HEK293 (cell line): ENCODE results near the gene PYGO1.

Source experiments
- YY1 ChIP-seq: fragments of 450-650 bp; formaldehyde crosslinking; IDR thresholded peaks from 2 replicates; pipeline ENCODE4 v1.5.1; 2018; ENCODE audit warnings: missing biosample characterization, missing genetic modification characterization
- ZBTB20 ChIP-seq: fragments of 450-650 bp; formaldehyde crosslinking; IDR thresholded peaks from 2 replicates; pipeline ENCODE4 v1.5.1; 2016; ENCODE audit warnings: missing biosample characterization, missing genetic modification characterization
- ZNF274 ChIP-seq, 2 experiments: fragments of 200-500 bp in 1 of 2; fragments of 450-650 bp in 1 of 2; sonication (Bioruptor generic) in 1 of 2; formaldehyde crosslinking in 1 of 2; IDR thresholded peaks; 2 replicates each; pipeline versions ENCODE4 v1.5.1 to v1.6.1; 2014 to 2016; ENCODE audit warnings: borderline replicate concordance in 1 of 2, inconsistent platforms in 1 of 2, low read length in 1 of 2, missing biosample characterization in 1 of 2, missing genetic modification characterization in 1 of 2
- ZNF785 ChIP-seq: fragments of 450-650 bp; formaldehyde crosslinking; IDR thresholded peaks from 2 replicates; pipeline ENCODE4 v1.5.1; 2016; ENCODE audit warnings: missing biosample characterization, missing genetic modification characterization
- TF ChIP-seq, protein P1 (sequence below): fragments of 450-650 bp; formaldehyde crosslinking; IDR thresholded peaks from 2 replicates; pipeline ENCODE4 v1.5.1; 2016; ENCODE audit warnings: missing biosample characterization, missing genetic modification characterization
- TF ChIP-seq, protein P2 (sequence below): fragments of 450-650 bp; formaldehyde crosslinking; IDR thresholded peaks from 2 replicates; pipeline ENCODE4 v1.5.1; 2016; ENCODE audit warnings: missing biosample characterization, missing genetic modification characterization

DNA sequence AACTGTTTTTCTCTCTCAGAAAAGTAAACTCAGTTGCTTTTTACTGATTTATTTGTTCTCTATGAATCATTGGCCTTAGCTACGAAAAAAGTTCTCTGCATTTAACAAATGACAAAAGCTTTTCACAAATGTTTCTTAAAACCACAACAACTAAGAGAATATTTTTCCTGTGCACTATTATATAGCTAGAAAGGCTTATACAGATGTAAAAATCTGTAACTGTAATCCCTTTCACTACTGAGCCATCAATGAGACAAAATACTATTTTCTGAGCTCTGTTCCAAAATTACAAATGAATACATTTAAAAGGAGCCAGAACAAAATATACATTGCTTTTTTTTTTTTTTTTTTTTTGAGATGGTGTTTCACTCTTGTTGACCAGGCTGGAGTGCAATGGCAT is 45.6 kb upstream of the PYGO1 start:
- TF ChIP-seq, protein P1, sequence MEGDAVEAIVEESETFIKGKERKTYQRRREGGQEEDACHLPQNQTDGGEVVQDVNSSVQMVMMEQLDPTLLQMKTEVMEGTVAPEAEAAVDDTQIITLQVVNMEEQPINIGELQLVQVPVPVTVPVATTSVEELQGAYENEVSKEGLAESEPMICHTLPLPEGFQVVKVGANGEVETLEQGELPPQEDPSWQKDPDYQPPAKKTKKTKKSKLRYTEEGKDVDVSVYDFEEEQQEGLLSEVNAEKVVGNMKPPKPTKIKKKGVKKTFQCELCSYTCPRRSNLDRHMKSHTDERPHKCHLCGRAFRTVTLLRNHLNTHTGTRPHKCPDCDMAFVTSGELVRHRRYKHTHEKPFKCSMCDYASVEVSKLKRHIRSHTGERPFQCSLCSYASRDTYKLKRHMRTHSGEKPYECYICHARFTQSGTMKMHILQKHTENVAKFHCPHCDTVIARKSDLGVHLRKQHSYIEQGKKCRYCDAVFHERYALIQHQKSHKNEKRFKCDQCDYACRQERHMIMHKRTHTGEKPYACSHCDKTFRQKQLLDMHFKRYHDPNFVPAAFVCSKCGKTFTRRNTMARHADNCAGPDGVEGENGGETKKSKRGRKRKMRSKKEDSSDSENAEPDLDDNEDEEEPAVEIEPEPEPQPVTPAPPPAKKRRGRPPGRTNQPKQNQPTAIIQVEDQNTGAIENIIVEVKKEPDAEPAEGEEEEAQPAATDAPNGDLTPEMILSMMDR (tag by site-specific recombination): no peak
- TF ChIP-seq ZNF274 (IDR thresholded peaks at IDR 0.05; ENCODE audit: low read length): no peak
- TF ChIP-seq ZNF274 (tag by site-specific recombination; IDR thresholded peaks at IDR 0.05; ENCODE audit: borderline replicate concordance): no peak
- TF ChIP-seq ZNF785 (tag by site-specific recombination): no peak
- TF ChIP-seq ZBTB20: no peak
- no peak for TF ChIP-seq YY1 (tag by site-specific recombination)
- TF ChIP-seq, protein P2, sequence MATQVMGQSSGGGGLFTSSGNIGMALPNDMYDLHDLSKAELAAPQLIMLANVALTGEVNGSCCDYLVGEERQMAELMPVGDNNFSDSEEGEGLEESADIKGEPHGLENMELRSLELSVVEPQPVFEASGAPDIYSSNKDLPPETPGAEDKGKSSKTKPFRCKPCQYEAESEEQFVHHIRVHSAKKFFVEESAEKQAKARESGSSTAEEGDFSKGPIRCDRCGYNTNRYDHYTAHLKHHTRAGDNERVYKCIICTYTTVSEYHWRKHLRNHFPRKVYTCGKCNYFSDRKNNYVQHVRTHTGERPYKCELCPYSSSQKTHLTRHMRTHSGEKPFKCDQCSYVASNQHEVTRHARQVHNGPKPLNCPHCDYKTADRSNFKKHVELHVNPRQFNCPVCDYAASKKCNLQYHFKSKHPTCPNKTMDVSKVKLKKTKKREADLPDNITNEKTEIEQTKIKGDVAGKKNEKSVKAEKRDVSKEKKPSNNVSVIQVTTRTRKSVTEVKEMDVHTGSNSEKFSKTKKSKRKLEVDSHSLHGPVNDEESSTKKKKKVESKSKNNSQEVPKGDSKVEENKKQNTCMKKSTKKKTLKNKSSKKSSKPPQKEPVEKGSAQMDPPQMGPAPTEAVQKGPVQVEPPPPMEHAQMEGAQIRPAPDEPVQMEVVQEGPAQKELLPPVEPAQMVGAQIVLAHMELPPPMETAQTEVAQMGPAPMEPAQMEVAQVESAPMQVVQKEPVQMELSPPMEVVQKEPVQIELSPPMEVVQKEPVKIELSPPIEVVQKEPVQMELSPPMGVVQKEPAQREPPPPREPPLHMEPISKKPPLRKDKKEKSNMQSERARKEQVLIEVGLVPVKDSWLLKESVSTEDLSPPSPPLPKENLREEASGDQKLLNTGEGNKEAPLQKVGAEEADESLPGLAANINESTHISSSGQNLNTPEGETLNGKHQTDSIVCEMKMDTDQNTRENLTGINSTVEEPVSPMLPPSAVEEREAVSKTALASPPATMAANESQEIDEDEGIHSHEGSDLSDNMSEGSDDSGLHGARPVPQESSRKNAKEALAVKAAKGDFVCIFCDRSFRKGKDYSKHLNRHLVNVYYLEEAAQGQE (tag by site-specific recombination): no peak
